NCI-H1694 treated with DMSO at 0.1 percent for 48 hours (cell line): ENCODE results near the gene BAZ1B.
"Not testable (repeated sequence)": the region's sequence is repeated elsewhere in the genome, so short reads cannot be mapped to it uniquely, and the experiment has no call there.

Source experiments
- DNase-seq: peaks from one replicate; lab custom pipeline; 2025; lab: John Stamatoyannopoulos, UW

BAZ1B gene, protein sequence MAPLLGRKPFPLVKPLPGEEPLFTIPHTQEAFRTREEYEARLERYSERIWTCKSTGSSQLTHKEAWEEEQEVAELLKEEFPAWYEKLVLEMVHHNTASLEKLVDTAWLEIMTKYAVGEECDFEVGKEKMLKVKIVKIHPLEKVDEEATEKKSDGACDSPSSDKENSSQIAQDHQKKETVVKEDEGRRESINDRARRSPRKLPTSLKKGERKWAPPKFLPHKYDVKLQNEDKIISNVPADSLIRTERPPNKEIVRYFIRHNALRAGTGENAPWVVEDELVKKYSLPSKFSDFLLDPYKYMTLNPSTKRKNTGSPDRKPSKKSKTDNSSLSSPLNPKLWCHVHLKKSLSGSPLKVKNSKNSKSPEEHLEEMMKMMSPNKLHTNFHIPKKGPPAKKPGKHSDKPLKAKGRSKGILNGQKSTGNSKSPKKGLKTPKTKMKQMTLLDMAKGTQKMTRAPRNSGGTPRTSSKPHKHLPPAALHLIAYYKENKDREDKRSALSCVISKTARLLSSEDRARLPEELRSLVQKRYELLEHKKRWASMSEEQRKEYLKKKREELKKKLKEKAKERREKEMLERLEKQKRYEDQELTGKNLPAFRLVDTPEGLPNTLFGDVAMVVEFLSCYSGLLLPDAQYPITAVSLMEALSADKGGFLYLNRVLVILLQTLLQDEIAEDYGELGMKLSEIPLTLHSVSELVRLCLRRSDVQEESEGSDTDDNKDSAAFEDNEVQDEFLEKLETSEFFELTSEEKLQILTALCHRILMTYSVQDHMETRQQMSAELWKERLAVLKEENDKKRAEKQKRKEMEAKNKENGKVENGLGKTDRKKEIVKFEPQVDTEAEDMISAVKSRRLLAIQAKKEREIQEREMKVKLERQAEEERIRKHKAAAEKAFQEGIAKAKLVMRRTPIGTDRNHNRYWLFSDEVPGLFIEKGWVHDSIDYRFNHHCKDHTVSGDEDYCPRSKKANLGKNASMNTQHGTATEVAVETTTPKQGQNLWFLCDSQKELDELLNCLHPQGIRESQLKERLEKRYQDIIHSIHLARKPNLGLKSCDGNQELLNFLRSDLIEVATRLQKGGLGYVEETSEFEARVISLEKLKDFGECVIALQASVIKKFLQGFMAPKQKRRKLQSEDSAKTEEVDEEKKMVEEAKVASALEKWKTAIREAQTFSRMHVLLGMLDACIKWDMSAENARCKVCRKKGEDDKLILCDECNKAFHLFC (N-terminal part only)

DNA sequence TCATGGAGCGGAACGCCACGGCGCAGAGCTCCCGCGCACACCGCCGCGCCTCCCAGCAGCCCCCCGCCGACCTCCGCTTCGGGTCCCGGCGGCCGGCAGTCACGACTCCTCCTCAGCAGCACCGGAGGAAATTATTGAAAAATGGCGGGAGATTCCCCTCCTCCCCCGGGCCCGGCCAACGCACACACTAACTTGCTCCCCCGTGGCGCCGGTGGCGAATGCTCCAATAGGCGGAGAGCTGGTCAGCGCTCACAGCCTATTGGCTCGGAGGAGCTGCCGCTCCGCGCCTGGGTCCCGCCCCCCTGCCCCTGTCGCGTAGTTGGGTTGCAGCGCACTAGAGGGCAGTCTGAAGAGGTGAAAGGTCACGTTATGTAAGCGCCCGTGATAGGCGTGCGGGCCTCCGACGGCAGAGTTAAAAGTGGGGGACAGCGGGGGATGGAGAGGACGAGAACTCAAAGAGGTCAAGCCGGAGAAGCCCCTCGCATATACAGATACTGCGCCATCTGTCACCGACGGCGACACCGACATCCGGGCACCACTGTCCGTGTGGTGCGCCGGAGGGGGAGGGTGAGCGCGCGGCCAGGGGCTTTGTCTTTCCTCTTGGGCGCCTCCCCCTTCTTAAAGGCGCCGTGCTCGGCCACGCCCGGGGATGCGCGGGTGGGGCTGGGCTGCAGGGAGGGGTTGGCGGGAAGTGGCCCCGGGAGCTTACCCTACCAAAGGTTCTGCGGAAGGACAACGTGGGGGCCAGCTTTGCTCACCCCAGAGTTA, at the start of gene BAZ1B:
TSS of gene BAZ1B (minus strand) at position 189 of the 768 bp plus-strand sequence. CDS start 360 bp downstream, outside the sequence.
- peak; percentile 97 for DNase-seq

DNA sequence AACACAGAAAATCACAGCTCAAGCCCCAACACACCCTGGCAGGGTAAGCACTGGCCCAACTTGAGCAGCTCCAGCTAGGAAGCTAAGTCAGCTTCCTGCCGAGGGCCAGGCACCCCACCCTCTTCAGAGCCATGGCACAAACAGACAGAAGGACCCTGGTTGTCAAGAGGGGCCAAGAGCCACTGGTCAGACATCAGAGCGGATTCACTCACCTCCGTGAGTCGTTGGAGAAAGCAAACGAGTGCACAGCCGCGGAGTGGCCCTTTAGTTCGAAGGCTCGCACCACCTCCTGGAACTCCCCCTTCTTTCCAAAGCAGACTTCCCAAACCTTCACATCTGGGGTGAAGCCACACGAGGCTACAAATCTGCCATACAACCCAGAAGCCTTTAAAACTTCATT, 48.9 kb upstream of the BAZ1B start:
- no peak for DNase-seq

DNA sequence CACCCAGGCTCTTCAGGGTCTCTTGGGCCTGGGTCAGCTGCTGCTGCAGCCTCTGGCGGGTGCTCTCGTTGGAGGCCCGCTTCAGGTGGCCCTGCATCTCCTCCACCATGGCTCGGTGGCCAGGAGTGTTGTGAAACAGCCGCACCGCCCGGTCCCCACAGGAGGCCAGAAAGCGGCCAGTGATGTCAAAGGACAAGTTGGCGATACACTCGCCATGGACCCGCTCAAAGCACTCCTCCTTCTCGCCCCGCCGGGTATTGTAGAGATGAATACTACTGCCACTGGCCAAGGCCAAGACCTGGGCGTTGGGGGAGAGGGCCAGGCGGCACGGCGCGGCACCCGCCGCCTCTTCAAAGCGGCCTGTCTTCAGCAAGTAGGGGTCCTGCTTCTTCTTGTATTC, 48.4 kb upstream of the BAZ1B start:
- no peak for DNase-seq

DNA sequence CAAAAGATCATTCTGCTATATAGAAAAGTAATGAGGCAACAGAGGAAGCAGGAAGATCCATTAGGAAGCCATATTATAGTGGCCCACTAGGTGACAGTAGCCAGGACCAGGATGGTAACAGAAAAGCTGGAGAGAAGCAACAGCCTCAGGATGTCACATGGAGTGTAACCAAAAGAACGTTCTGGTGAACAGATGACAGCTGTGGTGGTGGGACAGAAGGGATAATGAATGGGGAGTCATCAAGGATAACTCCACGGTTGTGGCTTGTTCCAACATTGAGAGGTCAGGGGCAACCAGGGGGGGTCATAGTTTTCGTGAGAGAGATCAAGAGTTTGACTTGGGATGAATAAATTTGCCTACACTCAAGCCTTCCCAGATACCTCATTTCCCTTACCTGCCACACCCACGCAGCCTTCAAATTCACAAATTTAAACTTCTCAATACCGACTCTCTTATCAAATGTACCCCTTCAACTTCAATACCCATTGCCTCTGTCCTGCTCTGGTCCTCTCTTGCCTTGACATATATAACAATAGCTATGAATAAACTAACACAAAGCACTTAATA, 47.0 kb upstream of the BAZ1B start:
- DNase-seq, result no peak

DNA sequence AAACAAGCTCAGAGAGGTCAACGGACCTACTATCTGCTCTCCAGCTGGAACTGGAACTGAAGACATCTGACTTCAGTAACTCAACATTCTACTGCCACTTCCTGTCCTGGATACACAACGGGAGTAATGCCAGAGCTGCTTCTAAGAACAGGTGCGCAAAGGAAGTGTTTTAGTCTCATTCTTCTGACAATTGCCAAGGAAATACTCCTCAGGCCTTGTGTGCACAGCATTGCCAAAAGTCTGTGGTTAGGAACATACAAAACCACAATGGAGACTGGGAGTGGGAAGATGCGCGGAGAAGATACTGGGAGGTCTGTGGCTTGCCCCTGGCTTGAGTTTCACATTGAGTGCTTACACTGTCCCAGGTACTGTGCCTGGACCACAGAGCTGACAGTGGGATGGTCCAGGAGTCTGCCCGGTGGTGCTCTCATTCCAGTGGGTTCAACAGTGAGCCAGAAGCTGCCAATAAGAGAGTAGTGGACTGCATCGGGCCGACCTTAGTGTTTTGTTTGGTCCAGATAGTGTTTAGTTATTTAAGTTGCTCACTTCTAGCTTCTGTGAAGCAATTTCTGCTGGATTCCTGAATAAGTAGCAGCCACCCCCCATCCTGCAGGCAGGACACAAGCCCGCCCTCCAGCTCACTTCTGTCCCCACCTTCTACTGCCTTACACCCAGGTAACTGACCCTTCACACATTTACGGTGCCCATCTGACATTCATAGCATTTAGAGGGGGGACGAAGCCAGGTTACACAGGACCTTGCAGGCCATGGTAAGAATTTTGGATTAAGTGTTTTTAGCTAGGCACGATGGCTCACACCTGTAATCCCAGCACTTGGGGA, 46.0 kb upstream of the BAZ1B start:
- DNase-seq, result no peak

DNA sequence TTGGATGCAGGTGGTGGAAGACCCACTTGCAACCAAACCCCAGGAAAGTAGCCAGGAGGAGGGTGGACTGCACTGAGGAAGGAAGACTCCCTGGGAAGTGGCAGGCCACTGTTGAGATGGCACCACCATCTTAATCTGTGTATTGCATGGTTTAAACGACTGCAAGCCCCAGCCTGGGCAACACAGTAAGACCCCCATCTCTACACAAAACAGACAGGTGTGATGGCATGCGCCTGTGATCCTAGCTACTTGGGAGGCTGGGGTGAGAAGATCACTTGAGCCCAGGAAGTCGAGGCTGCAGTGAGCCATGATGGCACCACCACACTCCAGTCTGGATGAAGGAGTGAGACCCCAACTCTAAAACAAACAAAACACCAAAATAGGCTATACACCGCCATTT, 45.0 kb upstream of the BAZ1B start:
- no peak for DNase-seq

DNA sequence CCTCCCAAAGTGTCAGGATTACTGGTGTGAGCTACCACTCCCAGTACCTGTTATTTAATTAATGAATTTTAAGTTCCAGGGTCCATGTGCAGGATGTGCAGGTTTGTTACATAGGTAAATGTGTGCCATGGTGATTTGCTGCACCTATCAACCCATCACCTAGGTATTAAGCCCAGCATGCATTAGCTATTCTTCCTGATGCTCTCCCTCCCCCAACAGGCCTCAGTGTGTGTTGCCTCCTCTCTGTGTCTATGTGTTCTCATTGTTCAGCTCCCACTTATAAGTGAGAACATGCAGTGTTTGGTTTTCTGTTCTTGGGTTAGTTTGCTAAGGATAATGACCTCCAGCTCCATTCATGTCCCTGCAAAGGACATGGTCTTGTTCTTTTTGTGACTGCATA, 44.3 kb upstream of the BAZ1B start:
- not testable (repeated sequence) for DNase-seq

DNA sequence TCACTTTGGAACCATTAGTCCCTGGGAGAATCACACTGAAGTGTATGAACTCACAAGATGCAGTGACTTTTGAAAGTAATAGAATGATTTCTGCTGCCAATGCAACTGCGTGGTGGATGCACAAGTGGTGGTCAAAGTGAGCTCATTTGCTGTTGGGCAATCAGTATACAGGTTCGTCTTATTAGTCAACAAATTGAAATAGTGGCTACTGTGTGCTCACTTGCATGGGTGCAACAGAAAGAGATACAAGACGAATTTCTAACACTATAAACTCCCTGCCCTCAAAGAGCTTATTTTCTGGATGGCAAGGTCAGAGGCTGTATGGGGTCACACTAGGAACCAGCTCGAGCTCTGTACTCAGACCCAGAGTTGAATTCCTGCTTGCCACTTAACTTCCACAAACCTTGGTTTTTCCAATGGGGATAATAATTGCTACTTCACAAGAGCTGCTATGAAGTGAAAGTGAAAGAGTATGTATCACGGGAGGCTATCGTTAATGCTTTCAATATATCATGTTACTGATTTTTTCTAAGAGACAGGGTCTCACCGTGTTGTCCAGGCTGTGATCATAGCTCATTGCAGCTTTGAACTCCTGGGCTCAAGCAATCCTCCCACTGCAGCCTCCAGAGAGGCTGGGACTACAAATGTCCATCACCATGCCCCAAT, 43.7 kb upstream of the BAZ1B start:
- DNase-seq, result no peak

DNA sequence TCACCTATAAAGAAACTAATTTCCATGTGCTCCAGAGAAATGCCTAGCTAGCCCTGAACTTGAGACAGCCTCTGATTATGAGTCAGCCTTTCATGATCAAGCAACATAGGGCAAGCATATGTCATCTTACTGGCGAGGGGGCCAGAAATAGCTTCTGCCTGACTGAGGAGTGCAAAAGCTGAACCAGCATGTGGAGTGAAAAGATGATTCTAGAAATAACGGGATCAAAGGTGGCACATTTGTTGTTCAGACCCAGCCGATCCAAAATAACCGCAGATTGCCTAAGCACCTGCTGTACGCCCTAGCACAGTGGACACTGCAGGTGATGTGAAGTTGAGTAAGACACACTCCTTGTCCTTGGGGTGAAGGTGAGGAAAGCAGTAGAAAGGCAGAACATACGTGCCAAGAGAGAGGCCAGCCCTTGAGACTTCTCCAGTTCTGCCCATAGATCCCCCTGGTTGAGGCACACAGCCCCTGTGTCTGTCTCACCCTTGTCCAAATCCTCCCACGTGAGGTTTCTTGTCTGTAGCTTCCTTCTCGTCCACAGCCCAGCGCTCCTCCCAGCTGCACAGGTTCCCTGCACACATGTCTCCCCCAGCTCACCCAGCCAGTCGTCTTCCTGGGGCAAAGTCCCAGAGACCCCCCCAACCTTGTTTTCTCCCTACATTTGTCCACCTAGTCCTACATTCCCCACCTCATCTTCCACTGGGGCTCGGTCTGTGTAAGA, 38.2 kb upstream of the BAZ1B start:
- peak; percentile 65 for DNase-seq

DNA sequence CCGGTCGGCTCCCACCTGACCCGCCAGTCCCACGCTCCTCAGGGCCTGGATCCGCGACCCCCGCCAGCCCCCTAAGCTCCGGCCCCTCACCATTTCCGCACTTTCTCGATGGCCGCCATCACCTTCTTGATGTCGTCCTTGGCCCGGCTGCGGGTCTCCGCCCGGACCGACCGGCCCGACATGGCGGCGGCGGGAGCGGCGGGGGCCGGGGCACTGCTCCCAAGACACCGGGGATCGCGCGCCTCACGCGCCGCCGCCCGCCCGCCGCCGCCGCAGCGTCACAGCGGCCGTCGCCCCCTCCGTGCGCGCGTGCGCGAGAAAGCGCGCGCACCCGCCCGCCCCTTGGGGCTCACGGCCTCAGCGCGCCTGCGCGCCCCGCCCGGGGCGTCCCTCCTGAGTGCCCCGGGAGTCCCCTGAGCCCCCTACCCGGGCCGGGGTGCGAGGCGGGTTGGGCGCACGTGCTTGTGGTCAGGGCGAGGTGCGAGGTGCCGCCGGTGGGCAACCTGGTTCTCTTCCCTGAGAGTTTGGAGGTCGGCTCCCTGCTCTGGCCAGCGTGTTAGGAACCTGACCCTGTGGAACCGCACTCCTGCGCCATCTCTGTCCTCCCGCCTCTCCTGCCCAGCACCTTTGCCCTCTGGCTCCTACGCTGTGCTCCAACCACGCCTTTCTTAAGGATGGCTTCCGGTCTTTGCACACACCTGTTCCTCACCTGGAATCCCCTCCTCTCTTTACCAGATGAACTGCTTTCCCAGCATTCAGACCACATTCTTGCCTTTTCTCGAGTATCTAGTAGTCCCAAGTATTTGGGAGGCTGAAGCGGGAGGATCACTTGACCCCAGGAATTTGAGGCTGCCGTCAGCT, 35.5 kb upstream of the BAZ1B start, which contains the start of gene BCL7B:
TSS of gene BCL7B (minus strand) at position 294 of the 861 bp plus-strand sequence. CDS start at position 182, 112 bp downstream.
- DNase-seq, result peak; percentile 13

DNA sequence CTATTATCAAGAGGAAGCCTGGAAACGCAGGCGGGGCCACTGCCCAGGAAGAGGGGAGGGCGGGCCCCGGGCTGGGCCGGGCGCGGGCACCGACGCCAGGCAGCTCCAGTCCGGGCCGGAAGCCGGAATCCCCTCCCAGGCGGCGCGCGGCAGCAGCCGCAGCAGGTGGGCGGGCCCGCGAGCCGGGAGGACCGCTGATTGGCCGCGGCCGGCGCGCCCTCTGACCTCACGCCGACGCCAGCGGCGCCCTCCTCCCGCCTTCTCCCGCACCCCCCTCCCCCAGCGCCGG, 35.0 kb upstream of the BAZ1B start:
- DNase-seq, result peak; percentile 84

DNA sequence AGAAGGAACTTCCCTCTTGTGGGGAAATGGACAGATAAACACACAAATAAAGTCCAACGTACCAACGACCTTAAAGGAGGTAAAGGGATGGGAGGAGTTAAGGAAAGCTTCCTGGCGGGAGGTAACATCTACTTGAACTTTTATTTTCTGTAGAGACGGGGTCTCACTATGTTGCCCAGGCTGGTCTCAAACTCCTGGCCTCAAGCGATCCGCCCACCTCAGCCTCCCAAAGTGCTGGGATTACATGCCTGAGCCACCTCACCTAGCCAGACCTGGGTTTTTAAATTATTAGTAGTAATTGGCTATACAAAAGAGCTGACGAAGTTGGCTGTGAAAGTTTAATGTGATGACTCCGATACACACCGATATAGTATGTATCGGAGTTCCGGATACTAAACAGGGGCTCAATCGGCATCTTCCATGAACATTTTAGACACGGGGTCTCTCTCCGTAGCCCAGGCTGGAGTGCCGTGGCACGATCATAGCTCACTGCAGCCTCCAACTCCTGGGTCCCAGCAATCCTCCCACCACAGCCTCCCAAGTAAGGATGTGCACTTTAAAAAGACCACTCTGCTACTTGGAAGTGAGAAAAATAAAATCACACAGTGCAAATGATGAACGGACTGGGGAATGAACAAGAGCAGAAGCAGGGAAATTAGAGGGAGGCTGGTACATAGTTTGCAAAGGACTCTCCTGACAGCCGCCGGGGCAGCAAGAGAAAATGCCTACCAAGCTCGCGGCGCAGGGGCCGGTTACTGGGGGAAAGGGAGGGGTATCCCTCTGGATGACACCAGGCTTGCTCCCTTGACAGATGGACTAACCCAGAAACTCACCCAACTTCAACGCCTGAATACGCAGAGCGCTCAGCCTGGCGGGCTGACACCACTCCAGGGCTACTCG, 34.4 kb upstream of the BAZ1B start:
- no peak for DNase-seq

DNA sequence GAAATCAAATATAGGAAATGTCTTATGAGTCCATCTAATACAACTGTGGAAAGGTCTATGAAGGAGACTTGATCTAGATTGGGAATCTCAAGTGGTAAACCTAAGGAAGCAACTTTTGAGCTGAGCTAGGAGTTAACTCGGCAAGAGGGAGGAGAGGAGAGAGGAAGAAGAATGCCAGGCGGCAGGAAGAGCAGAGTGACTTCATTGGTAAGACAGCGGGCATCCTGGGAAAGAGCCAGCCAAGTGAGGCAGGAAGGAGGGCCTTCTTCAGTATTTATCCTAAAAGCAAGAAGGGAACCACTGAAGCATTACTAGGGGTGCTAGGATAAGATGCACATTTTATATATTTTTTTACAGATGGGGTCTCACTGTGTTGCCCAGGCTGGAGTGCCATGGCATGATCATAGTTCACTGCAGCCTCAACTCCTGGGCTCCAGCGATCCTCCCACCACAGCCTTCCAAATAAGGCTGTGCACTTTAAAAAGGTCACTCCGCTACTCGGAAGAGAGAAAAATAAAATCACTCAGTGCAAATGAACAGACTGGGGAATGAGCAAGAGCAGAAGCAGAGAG, 33.4 kb upstream of the BAZ1B start:
- no peak for DNase-seq

DNA sequence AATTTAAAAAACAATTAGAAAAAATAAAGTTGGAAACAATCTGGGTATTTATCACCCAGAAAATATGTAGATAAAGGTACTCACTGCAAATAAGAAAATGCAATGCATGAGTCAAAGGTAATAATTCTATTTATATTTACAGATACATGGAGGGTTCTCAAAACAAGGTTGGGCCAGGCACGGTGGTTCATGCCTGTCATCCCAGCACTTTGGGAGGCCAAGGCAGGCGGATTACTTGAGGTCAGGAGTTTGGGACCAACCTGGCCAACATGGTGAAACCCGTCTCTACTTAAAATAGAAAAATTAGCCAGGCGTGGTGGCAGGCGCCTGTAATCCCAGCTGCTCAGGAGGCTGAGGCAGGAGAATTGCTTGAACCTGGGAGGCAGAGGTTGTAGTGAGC, 28.0 kb upstream of the BAZ1B start:
- not testable (repeated sequence) for DNase-seq

DNA sequence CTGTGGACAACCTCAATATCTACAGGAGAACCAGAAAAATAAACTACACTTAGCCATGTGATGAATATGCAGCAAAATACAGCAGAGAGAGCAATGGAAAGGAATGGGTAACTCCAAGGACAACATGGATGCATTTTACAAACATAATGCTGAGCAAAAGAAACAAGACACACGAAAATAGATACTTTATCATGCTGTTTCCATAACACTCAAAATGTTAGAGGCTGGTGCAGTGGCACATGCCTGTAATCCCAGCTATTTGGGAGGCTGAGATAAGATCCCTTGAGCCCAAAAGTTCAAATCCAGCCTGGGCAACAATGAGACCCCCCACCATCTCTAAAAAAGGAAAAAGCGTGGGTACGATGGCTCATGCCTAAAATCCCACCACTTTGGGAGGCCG, 27.1 kb upstream of the BAZ1B start:
- DNase-seq, result no peak

DNA sequence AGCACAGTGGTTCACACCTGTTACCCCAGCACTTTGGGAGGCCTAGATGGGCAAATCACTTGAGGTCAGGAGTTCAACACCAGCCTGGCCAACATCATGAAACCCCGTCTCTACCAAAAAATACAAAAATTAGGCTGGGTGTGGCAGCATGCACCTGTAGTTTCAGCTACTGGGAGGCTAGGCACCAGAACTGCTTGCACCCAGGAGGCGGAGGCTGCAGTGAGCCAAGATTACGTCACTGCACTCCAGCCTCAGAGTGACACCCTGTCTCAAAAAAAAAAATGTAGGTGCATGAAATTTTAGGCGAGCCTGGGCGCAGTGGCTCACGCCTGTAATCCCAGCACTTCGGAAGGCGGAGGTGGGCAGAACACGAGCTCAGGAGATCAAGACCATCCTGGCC, 25.7 kb upstream of the BAZ1B start:
- no peak for DNase-seq

DNA sequence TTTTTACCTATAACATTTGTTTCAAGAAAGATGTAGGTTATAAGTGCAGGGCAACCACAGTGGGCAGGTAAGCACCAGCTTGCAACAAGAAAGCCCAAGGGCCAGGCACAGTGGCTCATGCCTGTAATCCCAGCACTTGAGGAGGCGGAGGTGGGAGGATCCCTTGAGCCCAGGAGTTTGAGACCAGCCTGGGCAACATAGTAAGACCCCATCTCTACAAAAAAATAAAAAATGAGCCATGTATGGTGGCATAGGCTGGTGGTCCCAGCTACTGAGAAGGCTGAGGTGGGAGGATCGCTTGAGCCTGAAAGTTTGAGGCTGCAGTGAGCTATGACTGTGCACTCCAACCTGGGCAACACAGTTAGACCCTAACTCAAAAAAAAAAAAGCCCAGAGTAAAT, 22.6 kb upstream of the BAZ1B start:
- no peak for DNase-seq
